Suprapubic skin (tissue), 3 donors: ENCODE measurements around the gene FAM228A.

ENCODE experiments used
- CTCF ChIP-seq, 2 donors: fragments of 200-600 bp in 1 of 2; fragments of 450-650 bp in 1 of 2; sonication (generic) in 1 of 2; IDR thresholded peaks; one replicate each; pipeline ENCODE4 v1.5.1; 2016 to 2019; ENCODE audit warnings: antibody characterized with exemption in 2 of 2, mild to moderate bottlenecking in 1 of 2, moderate library complexity in 1 of 2
- EP300 ChIP-seq: sonication (generic); formaldehyde crosslinking; IDR thresholded peaks from one replicate; pipeline ENCODE4 v1.6.1; 2017; ENCODE audit warnings: antibody characterized with exemption
- POLR2A ChIP-seq, 2 donors: fragments of 450-650 bp; IDR thresholded peaks; one replicate each; pipeline ENCODE4 v1.6.1; 2017; ENCODE audit warnings: antibody characterized with exemption in 2 of 2, mild to moderate bottlenecking in 2 of 2, moderate library complexity in 2 of 2

GRCh38 chr2:24210106-24210455 lies 35.2 kb downstream of the FAM228A start:
- TF ChIP-seq POLR2A (IDR thresholded peaks at IDR 0.05) (no peak), EP300 (no peak), CTCF (IDR thresholded peaks at IDR 0.05) (no peak)
